ENCODE measurements around the gene CARHSP1. TPM values are rescaled to one million over a fixed set of nuclear protein-coding genes. Genes with fewer than 3 reads are reported as not detected.
A peak's percentile ranks its signal among the peaks of the same experiment; 100 is the strongest.

Gene CARHSP1
- total and polyA plus RNA-seq, 8 donors: 19.8 to 78.7 (median 32.3) TPM

DNA sequence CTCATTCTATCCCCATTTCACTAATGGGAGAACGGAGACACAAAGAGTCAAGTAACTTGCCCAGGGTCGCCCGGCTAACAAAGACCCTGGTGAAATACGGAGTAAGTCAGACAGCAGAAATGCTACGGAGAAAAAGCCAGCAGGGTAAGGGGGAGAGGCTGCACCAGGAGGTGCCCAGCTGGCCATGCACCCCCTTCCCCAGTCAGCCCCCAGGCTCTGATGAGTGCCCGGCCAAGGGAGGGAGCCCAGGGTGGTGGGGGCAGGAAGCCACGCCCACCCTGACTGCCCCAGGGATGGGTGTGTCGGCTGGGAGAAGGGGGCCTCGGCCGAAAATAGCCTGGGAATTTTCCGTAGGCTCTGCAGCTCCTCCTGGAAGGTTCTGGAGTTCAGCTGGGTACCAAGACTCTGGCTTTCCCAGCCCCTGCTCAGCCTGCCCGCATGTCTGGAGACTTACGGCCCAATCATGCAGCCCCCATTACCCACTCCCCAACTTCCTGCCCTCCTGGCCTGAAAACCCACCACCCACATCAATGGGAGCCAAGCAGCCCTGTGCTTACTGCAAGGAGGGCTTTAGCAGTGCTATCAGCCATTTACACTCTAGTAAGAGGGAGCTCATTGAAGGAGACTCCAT, 4.2 kb downstream of the CARHSP1 start:
- WGBS, 2 donors: 27 to 33% methylated on average over 13 of the region's 13 CpGs
- peaks cover 11 to 67% (median 31%) of the 10 kb centered on the region in 3 donors for H3K4me1 ChIP-seq
- H3K27ac ChIP-seq: peak overlapping the region; percentile 11 to 89 (median 60)
- no peak for ATAC-seq
- intact Hi-C loops (cut with DNase I): no loop called here
- no peak for FAIRE-seq
- H3K36me3 ChIP-seq: no peaks in the 10 kb centered on the region
- no peaks in the 10 kb centered on the region for H3K9me3 ChIP-seq
- H3K27me3 ChIP-seq: no peaks in the 10 kb centered on the region
- H3K4me3 ChIP-seq: no peak overlapping the region
- peak in 2 of 6 donors; percentile 33 to 73 for DNase-seq
- TF ChIP-seq, protein P1, sequence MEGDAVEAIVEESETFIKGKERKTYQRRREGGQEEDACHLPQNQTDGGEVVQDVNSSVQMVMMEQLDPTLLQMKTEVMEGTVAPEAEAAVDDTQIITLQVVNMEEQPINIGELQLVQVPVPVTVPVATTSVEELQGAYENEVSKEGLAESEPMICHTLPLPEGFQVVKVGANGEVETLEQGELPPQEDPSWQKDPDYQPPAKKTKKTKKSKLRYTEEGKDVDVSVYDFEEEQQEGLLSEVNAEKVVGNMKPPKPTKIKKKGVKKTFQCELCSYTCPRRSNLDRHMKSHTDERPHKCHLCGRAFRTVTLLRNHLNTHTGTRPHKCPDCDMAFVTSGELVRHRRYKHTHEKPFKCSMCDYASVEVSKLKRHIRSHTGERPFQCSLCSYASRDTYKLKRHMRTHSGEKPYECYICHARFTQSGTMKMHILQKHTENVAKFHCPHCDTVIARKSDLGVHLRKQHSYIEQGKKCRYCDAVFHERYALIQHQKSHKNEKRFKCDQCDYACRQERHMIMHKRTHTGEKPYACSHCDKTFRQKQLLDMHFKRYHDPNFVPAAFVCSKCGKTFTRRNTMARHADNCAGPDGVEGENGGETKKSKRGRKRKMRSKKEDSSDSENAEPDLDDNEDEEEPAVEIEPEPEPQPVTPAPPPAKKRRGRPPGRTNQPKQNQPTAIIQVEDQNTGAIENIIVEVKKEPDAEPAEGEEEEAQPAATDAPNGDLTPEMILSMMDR (IDR thresholded peaks at IDR 0.05): no peak

DNA sequence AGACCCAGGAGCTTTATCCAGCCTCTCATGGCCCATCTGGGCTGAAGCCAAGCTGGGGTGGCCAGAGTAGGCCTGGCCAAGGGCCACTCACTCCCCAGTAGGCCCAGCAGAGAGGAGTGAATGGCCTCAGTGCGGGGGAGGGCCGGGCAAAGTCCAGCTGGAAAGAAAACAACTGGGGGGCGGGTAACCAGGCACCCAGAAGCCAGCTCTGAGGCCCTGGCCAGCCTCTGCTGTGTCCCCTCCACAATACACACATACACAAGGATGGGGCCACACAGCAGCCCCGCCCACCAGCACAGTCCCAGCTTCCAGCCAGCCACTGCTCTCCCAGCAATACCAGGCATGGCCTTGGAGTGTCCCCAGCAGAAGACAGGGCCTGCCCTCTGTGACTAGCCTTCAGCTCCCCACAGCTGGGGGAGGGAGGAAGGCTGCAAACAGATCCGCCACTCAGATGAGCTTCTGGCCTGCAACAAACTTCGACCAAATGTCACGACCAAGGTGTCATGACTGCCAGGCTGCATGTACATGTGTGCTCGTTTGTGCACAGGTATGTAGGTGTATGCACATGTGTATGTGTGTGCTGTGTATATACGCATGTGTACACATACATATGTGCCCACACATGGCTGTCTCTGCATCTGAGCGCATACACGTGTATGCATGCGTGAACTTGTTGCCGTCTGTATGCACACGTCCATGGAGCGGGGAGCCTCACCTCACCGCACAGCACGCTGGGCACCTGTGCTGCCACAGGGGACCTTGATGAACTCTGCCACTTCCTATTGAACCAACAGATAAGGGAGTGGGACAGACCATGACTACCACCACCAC, 5.0 kb downstream of the CARHSP1 start:
- peak; percentile 81 to 95 (median 90) for DNase-seq
- 14 to 17% methylated on average over 17 of the region's 17 CpGs for WGBS, 2 donors
- Histone ChIP-seq H3K36me3 (no peaks in the 10 kb centered on the region), H3K27me3 (no peaks in the 10 kb centered on the region), H3K4me3 (no peak overlapping the region), H3K9me3 (no peaks in the 10 kb centered on the region), H3K4me1 (peaks cover 11 to 63% (median 28%) of the 10 kb centered on the region in 3 donors), H3K27ac (peak overlapping the region; percentile 51 to 89 (median 60))
- FAIRE-seq: no peak
- intact Hi-C loops (cut with DNase I): no loop called here
- peak; percentile 62 to 76 (median 70) for ATAC-seq
- TF ChIP-seq, protein P1 (IDR thresholded peaks at IDR 0.05): no peak

DNA sequence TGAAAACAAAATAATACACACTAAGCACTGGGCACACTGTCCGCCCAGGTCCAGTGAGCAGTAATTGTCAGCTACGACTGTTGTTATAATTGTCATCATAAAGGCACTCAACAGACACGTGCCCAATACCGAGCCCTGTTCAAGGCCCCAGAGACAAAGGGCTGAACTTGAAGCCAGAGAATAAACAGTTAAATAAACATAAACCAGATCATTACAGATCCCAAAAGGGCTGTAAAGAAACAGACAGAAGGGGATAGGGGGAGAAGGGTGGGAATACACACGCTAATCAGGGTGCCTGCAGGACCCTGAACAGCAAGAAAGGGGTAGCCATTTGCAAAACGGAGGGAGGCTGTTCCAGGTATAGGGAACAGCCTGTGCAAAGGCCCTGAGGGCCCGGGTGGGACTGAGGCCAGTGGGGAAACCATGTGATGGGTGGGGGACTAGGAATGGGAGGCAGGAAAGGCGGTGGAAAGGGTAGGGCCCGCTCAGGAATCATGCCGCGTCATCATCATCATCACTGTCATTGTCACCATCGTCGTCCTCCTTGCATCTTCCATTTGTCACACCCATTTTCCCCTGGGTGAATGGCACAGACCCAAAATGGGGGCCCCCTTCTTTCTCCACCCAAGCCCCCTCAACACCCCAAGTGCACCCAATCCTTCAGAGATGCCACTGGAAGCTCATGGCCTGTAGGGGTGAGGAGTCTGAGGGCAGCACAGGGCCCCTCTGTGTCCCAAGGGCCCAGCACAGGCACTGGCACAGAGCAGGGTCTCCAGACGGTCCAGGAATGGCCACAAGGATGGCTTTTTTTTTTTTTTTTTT, 6.3 kb downstream of the CARHSP1 start:
- no peak for ATAC-seq
- Histone ChIP-seq H3K27ac (peak overlapping the region; percentile 51 to 89 (median 60)), H3K27me3 (no peaks in the 10 kb centered on the region), H3K4me1 (peaks cover 11 to 63% (median 28%) of the 10 kb centered on the region in 3 donors), H3K36me3 (peaks cover 0 to 8% (median 0%) of the 10 kb centered on the region in 3 donors), H3K9me3 (no peaks in the 10 kb centered on the region), H3K4me3 (no peak overlapping the region)
- no peak for FAIRE-seq
- TF ChIP-seq, protein P1 (IDR thresholded peaks at IDR 0.05): no peak
- intact Hi-C loops (cut with DNase I): no loop called here
- 70 to 74% methylated on average over 13 to 14 of the region's 14 CpGs for WGBS, 2 donors
- peak in 2 of 6 donors; percentile 43 to 67 for DNase-seq

DNA sequence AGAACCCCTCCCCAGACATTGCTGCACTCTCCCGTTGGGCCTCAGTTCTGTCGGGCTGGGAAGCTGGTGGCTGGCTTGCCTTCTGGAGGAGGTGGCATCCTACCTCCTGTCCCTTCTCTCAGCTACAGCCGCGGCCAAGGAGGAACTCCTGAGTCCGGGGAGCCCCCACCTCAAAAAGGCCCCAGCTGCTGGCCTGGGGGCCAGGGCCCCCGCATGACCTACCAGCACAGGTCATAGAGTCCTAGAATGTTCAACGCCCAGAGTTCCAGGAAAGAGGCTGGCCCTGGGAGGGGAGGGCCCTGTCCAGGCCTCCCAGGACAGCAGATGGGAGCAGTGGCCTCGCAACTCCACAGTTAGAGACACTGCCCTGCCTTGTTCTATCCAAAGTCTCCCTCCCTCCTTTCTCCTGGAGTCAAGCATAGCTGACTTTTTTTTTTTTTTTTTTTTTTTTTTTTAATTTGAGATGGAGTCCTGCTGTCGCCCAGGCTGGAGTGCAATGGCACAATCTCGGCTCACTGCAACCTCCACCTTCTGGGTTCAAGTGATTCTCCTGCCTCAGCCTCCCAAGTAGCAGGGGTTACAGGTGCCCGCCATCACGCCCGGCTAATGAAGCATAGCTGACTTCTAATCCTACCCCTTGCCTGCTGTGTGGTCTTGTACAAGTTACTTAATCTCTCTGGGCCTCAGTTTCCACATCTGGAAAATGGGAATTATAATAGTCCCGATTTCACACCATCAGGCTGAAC, 7.1 kb downstream of the CARHSP1 start:
- ATAC-seq: no peak
- H3K4me3 ChIP-seq: no peak overlapping the region
- intact Hi-C loops (cut with DNase I): no loop called here

More for the DNA sequence above, 7.1 kb downstream of the CARHSP1 start:
- Histone ChIP-seq H3K27me3 (no peaks in the 10 kb centered on the region), H3K4me1 (peaks cover 11 to 58% (median 25%) of the 10 kb centered on the region in 3 donors), H3K27ac (peak overlapping the region; percentile 10 to 69 (median 36)), H3K9me3 (no peaks in the 10 kb centered on the region), H3K36me3 (peaks cover 0 to 9% (median 0%) of the 10 kb centered on the region in 3 donors)
- FAIRE-seq (no peak), DNase-seq (peak in 2 of 6 donors; percentile 38 to 80)
- WGBS, 2 donors: 71 to 73% methylated on average over 14 of the region's 14 CpGs
- TF ChIP-seq, protein P1 (IDR thresholded peaks at IDR 0.05): no peak

All from pancreas (tissue), 10 donors.